Measurements from ENCODE around the gene C11orf24.

C11orf24 gene

GRCh38 chr11:68266936-68267880 lies 4.6 kb downstream of the C11orf24 start:
- no peak overlapping the region for H3K9ac ChIP-seq (ENCODE audit: low read depth, low read length)
- H3K36me3 ChIP-seq (ENCODE audit: insufficient read depth, low read length) = peaks cover 56% of the 10 kb centered on the region
- H3K4me3 ChIP-seq (ENCODE audit: low read length) = no peak overlapping the region
- H3K27me3 ChIP-seq (ENCODE audit: insufficient read depth, low read length) = no peaks in the 10 kb centered on the region
- peaks cover 4% of the 10 kb centered on the region; the same call in 1 of the 2 replicates for H3K4me1 ChIP-seq (ENCODE audit: insufficient read depth, low read length)
- H3K9me3 ChIP-seq (ENCODE audit: insufficient read depth, low read depth, low read length) = no peaks in the 10 kb centered on the region
- no peak overlapping the region for H3K27ac ChIP-seq (ENCODE audit: low read depth, low read length)
- 94% methylated on average over 12 of the region's 12 CpGs for WGBS

- 96% methylated on average over 16 of the region's 16 CpGs for WGBS
- no peak overlapping the region for H3K27ac ChIP-seq (ENCODE audit: low read depth, low read length)
- peaks cover 4% of the 10 kb centered on the region; the same call in 1 of the 2 replicates for H3K4me1 ChIP-seq (ENCODE audit: insufficient read depth, low read length)
Observed at GRCh38 chr11:68266121-68266891, 5.5 kb downstream of the C11orf24 start.

GRCh38 chr11:68264741-68265540 lies 6.8 kb downstream of the C11orf24 start:
- Histone ChIP-seq H3K9me3 (ENCODE audit: insufficient read depth, low read depth, low read length) (no peaks in the 10 kb centered on the region), H3K27me3 (ENCODE audit: insufficient read depth, low read length) (no peaks in the 10 kb centered on the region), H3K4me3 (ENCODE audit: low read length) (no peak overlapping the region), H3K27ac (ENCODE audit: low read depth, low read length) (no peak overlapping the region), H3K4me1 (ENCODE audit: insufficient read depth, low read length) (no peaks in the 10 kb centered on the region), H3K9ac (ENCODE audit: low read depth, low read length) (no peak overlapping the region), H3K36me3 (ENCODE audit: insufficient read depth, low read length) (peaks cover 71% of the 10 kb centered on the region)
- 92% methylated on average over 13 of the region's 13 CpGs for WGBS

More at GRCh38 chr11:68266121-68266891, 5.5 kb downstream of the C11orf24 start:
- Histone ChIP-seq H3K36me3 (ENCODE audit: insufficient read depth, low read length) (peaks cover 64% of the 10 kb centered on the region), H3K27me3 (ENCODE audit: insufficient read depth, low read length) (no peaks in the 10 kb centered on the region), H3K9ac (ENCODE audit: low read depth, low read length) (no peak overlapping the region), H3K4me3 (ENCODE audit: low read length) (no peak overlapping the region), H3K9me3 (ENCODE audit: insufficient read depth, low read depth, low read length) (no peaks in the 10 kb centered on the region)

- H3K27me3 ChIP-seq (ENCODE audit: insufficient read depth, low read length) = no peaks in the 10 kb centered on the region
- H3K9ac ChIP-seq (ENCODE audit: low read depth, low read length) = no peak overlapping the region
- 95% methylated on average over 1 of the region's 1 CpG for WGBS
- no peak overlapping the region for H3K27ac ChIP-seq (ENCODE audit: low read depth, low read length)
- peaks cover 71% of the 10 kb centered on the region for H3K36me3 ChIP-seq (ENCODE audit: insufficient read depth, low read length)
- no peaks in the 10 kb centered on the region for H3K4me1 ChIP-seq (ENCODE audit: insufficient read depth, low read length)
- no peak overlapping the region for H3K4me3 ChIP-seq (ENCODE audit: low read length)
- H3K9me3 ChIP-seq (ENCODE audit: insufficient read depth, low read depth, low read length) = no peaks in the 10 kb centered on the region
Observed at GRCh38 chr11:68264244-68264643, 7.5 kb downstream of the C11orf24 start.

GRCh38 chr11:68263444-68264035 lies 8.2 kb downstream of the C11orf24 start:
- H3K36me3 ChIP-seq (ENCODE audit: insufficient read depth, low read length) = peaks cover 71% of the 10 kb centered on the region
- H3K4me1 ChIP-seq (ENCODE audit: insufficient read depth, low read length) = no peaks in the 10 kb centered on the region
- no peak overlapping the region for H3K27ac ChIP-seq (ENCODE audit: low read depth, low read length)
- 95% methylated on average over 13 of the region's 13 CpGs for WGBS
- H3K4me3 ChIP-seq (ENCODE audit: low read length) = no peak overlapping the region
- no peaks in the 10 kb centered on the region for H3K9me3 ChIP-seq (ENCODE audit: insufficient read depth, low read depth, low read length)
- H3K9ac ChIP-seq (ENCODE audit: low read depth, low read length) = no peak overlapping the region
- no peaks in the 10 kb centered on the region for H3K27me3 ChIP-seq (ENCODE audit: insufficient read depth, low read length)

- 95% methylated on average over 8 of the region's 8 CpGs for WGBS
Observed at GRCh38 chr11:68262544-68262827, 9.3 kb downstream of the C11orf24 start.

GRCh38 chr11:68261749-68262543 lies 9.8 kb downstream of the C11orf24 start:
- H3K27ac ChIP-seq (ENCODE audit: low read depth, low read length) = no peak overlapping the region

More at GRCh38 chr11:68262544-68262827, 9.3 kb downstream of the C11orf24 start:
- no peak overlapping the region for H3K9ac ChIP-seq (ENCODE audit: low read depth, low read length)
- H3K4me3 ChIP-seq (ENCODE audit: low read length) = no peak overlapping the region
- H3K4me1 ChIP-seq (ENCODE audit: insufficient read depth, low read length) = no peaks in the 10 kb centered on the region
- H3K36me3 ChIP-seq (ENCODE audit: insufficient read depth, low read length) = peaks cover 64% of the 10 kb centered on the region
- no peaks in the 10 kb centered on the region for H3K9me3 ChIP-seq (ENCODE audit: insufficient read depth, low read depth, low read length)
- peaks cover 2% of the 10 kb centered on the region; the same call in 1 of the 2 replicates for H3K27me3 ChIP-seq (ENCODE audit: insufficient read depth, low read length)
- no peak overlapping the region for H3K27ac ChIP-seq (ENCODE audit: low read depth, low read length)

GRCh38 chr11:68261006-68261405 lies 10.8 kb downstream of the C11orf24 start:
- WGBS = 92% methylated on average over 15 of the region's 15 CpGs
- H3K9me3 ChIP-seq (ENCODE audit: insufficient read depth, low read depth, low read length) = no peaks in the 10 kb centered on the region
- no peak overlapping the region for H3K4me3 ChIP-seq (ENCODE audit: low read length)
- H3K9ac ChIP-seq (ENCODE audit: low read depth, low read length) = no peak overlapping the region
- peaks cover 2% of the 10 kb centered on the region; the same call in 1 of the 2 replicates for H3K27me3 ChIP-seq (ENCODE audit: insufficient read depth, low read length)
- H3K27ac ChIP-seq (ENCODE audit: low read depth, low read length) = no peak overlapping the region
- peaks cover 6% of the 10 kb centered on the region for H3K4me1 ChIP-seq (ENCODE audit: insufficient read depth, low read length)
- H3K36me3 ChIP-seq (ENCODE audit: insufficient read depth, low read length) = peaks cover 50% of the 10 kb centered on the region

More at GRCh38 chr11:68261749-68262543, 9.8 kb downstream of the C11orf24 start:
- WGBS = 95% methylated on average over 24 of the region's 24 CpGs
- H3K9me3 ChIP-seq (ENCODE audit: insufficient read depth, low read depth, low read length) = no peaks in the 10 kb centered on the region
- no peaks in the 10 kb centered on the region for H3K4me1 ChIP-seq (ENCODE audit: insufficient read depth, low read length)
- H3K27me3 ChIP-seq (ENCODE audit: insufficient read depth, low read length) = peaks cover 2% of the 10 kb centered on the region; the same call in 1 of the 2 replicates
- H3K9ac ChIP-seq (ENCODE audit: low read depth, low read length) = no peak overlapping the region
- no peak overlapping the region for H3K4me3 ChIP-seq (ENCODE audit: low read length)
- peaks cover 59% of the 10 kb centered on the region for H3K36me3 ChIP-seq (ENCODE audit: insufficient read depth, low read length)

- H3K9ac ChIP-seq (ENCODE audit: low read depth, low read length) = no peak overlapping the region
- no peak overlapping the region for H3K27ac ChIP-seq (ENCODE audit: low read depth, low read length)
- no peak overlapping the region for H3K4me3 ChIP-seq (ENCODE audit: low read length)
- peaks cover 6% of the 10 kb centered on the region for H3K4me1 ChIP-seq (ENCODE audit: insufficient read depth, low read length)
- H3K36me3 ChIP-seq (ENCODE audit: insufficient read depth, low read length) = peaks cover 44% of the 10 kb centered on the region
- WGBS = 95% methylated on average over 6 of the region's 6 CpGs
- no peaks in the 10 kb centered on the region for H3K9me3 ChIP-seq (ENCODE audit: insufficient read depth, low read depth, low read length)
- peaks cover 2% of the 10 kb centered on the region; the same call in 1 of the 2 replicates for H3K27me3 ChIP-seq (ENCODE audit: insufficient read depth, low read length)
Observed at GRCh38 chr11:68260484-68260883, 11.3 kb downstream of the C11orf24 start.

Data from HUES64 (cell line).